ENCODE data around the gene TMA16.
"Not testable (repeated sequence)": the region's sequence is repeated elsewhere in the genome, so short reads cannot be mapped to it uniquely, and the experiment has no call there.

The TMA16 gene

DNA sequence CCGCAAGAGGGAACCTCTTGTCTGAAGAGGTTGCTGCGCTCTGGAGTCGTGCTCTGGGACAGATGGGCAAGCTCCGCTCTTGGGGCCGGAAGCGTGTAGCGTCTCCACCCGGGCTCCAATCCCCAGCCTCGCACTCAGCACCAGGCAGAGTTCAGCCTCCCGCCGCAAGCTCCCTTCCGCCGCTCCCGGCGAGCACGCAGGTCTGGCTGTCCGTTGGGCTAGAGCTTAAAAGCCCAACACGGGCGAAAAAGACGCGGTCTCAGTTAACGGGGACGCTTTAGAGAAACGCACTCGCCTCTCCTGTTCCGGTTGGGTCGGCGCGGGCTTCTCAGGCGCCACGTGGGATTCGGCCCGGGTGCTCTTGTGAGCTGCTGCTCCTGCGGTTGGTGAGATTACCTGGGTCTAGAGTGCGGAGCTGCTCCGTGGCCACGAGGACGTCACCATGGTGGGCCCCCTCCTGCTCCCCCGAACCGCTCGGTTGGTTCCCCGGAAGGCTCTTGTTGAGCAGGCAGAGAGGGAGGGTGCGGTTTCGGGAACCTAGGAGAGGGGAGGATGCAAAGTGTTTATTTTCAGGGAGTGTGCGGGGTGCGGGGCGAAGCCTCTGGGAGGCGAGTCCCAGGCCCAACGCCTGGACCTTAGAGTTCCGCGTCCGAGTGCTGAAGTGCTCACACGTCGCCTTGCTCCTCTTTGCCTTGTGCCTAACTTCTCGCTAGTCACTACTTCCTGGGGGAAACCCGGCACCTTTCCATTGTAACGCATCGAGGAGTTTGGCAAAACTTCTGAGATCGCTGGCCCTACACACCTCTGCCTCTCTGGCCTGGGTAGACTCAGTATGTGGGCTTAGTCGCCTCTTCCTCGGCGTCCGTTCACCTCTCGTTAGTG lies at the start of gene TMA16:
Gene TMA16, plus strand, starts transcription at position 331 of the 882 bp plus-strand sequence. Its CDS starts 112 bp downstream, at position 443.
- no peak for TF ChIP-seq GATA1 (IDR thresholded peaks at IDR 0.05; ENCODE audit: low read depth, low read length)
- peak; percentile 91 for TF ChIP-seq POLR2A (IDR thresholded peaks at IDR 0.05; ENCODE audit: low read length)
- DNase-seq, result peak; percentile 93 to 94

DNA sequence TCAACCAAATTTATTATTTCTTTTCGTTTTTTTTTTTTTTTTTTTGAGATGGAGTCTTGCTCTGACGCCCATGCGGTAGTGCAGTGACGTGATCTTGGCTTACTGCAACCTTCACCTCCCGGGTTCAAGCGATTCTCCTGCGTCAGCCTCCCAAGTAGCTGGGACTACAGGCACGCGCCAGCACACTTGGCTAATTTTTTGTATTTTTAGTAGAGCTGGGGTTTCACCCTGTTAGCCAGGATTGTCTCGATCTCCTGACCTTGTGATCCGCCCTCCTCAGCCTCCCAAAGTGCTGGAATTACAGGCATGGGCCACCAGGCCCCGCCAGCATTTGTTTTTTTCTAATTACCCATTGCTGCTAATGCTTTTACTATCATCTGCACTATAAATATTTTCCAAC lies 47.5 kb upstream of the TMA16 start:
- not testable (repeated sequence) for DNase-seq

DNA sequence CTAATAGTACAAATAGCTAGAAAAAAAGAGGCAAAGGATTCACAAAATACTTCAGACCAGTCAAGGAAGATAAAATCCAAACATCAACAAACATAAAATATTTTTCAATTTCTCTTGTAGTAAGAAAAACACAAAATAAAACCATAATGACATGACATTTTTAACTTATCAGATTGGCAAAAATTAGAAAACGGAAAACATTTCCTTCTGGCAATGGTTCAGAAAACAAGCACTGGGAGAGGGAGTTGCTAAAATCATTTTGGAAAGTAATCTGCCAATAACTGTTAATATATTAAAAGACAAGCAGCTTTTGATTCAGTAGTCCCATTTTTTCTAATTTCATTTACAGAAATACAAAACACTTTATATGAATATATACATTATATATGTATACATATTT lies 47.0 kb upstream of the TMA16 start:
- TF ChIP-seq GATA1 (IDR thresholded peaks at IDR 0.05; ENCODE audit: low read depth, low read length) (no peak), POLR2A (IDR thresholded peaks at IDR 0.05; ENCODE audit: low read length) (no peak)
- DNase-seq, result no peak

DNA sequence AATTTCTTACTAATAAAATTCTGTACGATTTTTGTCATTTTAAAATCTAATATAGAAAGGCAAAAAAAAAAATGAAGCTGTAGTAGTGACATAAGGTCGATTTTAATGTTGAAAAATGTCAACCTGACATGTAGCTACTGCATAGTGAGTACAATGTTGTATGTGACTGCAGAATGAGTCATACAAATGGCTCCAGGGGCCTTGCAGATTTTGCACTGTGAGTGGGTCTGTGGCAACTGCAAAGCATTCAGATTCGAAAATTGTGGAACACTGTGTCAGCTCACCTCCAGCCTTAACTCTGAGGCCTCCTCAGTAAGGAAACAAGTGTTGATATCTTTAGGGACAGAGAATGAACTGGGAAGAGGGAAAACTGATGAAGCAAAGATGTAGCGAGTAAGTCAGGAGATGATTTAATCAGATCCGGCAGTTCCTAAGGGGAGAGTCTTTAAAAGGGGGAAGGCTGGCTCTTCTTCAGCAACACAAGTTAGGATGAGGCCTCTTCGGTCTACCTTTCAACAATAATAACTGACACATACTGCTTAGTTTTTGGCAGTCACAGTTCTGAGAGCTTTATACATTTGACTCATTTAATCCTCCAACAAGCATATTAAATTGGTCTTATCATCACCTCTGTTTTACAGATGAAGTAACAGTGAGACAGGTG lies 45.8 kb upstream of the TMA16 start:
- no peak for TF ChIP-seq GATA1 (IDR thresholded peaks at IDR 0.05; ENCODE audit: low read depth, low read length)
- DNase-seq, result no peak

DNA sequence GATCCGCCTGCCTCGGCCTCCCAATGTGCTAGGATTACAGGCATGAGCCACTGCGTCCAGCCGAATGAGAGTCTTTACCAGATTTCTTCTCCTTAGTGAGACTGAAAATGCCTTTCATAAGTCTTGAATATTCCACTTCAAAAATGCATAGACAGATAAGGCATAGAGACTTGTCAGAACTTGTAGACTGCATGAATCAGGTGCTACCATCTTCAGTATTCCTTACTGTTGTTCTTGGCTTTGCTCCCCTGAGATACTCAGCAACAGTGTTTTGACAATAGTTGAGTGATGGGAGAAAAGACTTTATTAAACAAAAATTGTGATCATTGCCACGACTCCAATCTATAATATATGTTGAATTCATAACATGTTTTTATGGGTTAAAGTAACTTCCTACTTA lies 31.9 kb upstream of the TMA16 start:
- no peak for DNase-seq
- TF ChIP-seq GATA1 (IDR thresholded peaks at IDR 0.05; ENCODE audit: low read depth, low read length) (no peak), POLR2A (IDR thresholded peaks at IDR 0.05; ENCODE audit: low read length) (no peak)

DNA sequence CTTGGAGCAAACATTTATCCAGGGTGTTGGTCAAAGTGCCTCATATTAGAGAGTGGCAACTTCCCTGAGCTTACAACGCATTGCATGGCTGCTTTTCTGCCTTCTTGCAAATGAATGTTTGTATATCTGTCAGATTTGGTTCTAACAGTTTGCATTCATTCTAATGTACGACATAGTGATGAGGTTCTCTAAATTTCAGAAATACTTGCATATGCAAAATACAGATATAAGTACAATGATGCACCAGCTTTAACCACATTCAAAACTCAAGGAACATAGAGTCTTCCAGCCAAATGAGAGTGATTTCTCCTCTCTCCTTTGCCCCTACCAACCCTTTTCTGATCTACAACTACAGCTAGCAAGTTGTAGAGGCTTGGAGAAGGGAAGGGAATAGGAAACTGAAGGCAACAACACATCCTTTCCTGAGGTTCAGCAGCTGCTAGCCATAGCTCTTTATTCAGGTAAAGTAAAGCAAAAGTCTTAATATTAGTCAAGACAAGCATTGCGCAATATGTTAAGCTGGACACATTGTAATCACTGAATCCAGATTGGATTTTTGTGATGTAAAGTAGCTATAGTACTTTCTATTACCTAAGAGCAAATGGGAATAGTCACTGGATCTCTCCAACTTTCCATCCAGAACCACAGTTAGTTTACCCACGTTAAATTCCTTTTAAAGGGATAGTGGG lies 27.3 kb upstream of the TMA16 start:
- no peak for TF ChIP-seq POLR2A (IDR thresholded peaks at IDR 0.05; ENCODE audit: low read length)
- DNase-seq, result no peak

DNA sequence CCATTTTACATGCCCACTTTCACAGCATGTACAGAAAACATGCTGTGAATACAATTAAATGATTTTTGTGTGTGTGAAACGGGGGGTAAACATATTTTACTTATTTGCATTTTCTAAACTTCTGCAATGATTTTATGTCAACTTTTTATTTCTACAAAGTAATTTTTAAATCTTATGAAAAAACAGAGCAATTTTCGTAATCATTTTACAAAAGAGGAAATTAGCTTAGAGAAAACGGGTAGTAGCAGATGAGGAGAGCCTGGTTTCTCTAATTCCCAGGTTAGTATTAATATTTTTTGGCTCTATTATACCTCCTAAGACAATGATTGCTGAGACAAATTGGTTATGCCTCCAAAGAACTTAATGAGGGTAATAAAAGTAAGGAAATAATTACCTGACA lies 24.1 kb upstream of the TMA16 start:
- DNase-seq, result no peak
- TF ChIP-seq GATA1 (IDR thresholded peaks at IDR 0.05; ENCODE audit: low read depth, low read length) (no peak), POLR2A (IDR thresholded peaks at IDR 0.05; ENCODE audit: low read length) (no peak)

DNA sequence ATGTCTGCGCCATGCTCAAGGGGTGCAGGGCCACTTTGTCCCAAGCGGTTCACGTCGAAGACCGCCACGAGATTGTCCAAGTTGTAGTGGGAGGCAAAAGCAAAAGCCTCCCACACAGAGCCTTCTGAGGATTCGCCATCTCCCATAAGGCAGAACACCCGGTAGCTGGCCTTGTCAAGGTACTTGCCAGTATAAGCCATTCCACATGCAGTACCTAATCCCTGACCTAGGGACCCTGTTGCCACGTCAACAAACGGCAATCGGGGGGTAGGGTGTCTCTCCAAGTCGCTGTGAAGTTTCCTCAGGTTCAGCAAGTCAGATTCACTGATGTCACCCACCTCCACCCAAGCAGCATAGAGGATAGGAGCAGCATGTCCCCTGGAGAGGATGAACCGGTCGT lies 21.4 kb upstream of the TMA16 start:
- DNase-seq, result no peak
- TF ChIP-seq POLR2A (IDR thresholded peaks at IDR 0.05; ENCODE audit: low read length) (no peak), GATA1 (IDR thresholded peaks at IDR 0.05; ENCODE audit: low read depth, low read length) (no peak)

DNA sequence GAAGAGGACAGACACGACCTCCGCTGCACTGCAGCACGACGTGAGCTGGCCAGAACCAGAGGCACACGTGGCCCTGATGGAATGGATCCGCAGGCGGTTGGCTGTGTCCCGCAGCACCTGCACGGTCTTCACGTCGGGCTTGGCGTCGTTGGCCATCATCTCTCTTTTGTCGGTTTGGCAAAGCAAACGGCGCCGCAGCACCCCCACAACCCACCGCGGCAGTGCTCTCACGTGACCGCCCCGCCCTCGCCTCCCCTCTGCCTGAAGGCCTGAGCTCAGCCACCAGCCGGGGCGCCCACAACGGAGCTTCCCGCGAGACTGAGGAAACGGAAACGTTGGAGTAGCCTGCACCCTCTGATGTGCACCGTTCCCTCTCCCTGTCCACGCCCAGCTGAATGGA lies 20.9 kb upstream of the TMA16 start, which contains the start of gene TKTL2:
Gene TKTL2, minus strand, starts transcription at position 179 of the 400 bp plus-strand sequence. Its CDS starts 20 bp downstream, at position 159.
- TF ChIP-seq GATA1 (IDR thresholded peaks at IDR 0.05; ENCODE audit: low read depth, low read length), result no peak
- no peak for TF ChIP-seq POLR2A (IDR thresholded peaks at IDR 0.05; ENCODE audit: low read length)
- no peak for DNase-seq

DNA sequence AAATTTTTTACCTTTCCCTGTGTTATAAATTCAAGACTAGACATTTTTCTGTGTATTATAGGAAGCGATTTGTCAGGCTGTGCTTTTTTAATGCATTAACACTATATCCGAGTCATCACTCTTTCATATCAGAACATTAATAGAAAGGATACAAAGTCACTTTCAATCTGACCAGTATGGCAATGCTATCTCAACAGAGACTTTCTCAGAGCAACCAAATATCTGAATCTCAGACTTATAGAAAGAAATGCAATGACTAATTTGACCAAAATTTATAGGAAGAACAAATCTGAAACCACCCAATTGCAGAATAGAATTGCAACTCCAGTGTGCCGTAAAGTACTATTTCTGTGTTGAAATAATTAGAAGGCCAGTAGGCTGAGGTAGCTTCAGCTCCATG lies 20.5 kb upstream of the TMA16 start:
- TF ChIP-seq GATA1 (IDR thresholded peaks at IDR 0.05; ENCODE audit: low read depth, low read length) (no peak), POLR2A (IDR thresholded peaks at IDR 0.05; ENCODE audit: low read length) (no peak)
- DNase-seq, result no peak

DNA sequence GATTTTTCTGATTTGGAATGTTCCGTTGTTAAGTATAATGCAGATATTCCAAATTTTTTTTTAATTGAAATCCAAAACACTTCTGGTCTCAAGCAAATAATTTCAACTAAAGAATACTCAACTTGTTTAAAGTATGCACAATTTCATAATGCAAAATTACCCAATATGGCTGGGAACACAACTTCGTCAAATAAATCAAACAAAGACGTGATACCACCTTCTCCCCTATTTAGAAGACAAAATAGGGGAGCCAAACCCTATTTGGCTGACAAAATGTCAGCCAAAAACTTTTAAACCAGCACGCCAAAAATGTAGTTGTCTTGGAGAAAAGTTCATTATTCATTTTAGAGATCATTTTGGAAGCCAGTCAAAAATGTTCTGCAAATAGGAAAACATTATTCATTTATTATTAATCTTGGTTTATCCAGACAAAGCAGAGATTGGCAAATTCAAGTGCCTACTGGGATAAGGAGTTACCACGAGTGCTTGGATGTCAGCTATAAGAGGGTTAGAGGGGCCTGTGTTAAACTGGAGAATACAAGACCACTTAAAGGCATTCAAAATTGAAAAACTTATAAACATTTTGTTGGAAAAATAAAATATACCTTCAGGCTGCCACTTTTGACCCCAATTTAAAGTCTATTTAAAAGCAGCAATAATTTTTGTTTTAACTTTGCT lies 17.6 kb upstream of the TMA16 start:
- DNase-seq, result no peak
- TF ChIP-seq POLR2A (IDR thresholded peaks at IDR 0.05; ENCODE audit: low read length), result no peak
- no peak for TF ChIP-seq GATA1 (IDR thresholded peaks at IDR 0.05; ENCODE audit: low read depth, low read length)

DNA sequence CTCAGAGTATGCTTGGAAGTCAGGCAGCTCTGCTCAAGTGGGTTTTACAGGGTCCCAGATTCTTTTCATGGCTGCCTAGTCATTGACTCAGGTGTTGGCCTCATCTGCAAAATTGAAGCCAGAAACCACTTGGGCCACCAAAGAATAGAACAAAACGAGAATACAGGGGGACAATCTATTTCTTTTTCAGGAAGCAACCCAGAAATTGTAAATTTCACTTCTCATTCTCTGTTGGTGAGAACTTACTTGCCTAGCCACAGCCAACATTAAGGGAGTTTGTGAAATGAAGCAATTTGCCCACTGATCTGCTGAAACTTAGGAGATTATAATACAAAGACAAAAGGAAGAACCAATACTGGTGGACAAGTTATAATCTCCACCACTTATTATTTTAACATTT lies 12.3 kb upstream of the TMA16 start:
- no peak for DNase-seq

DNA sequence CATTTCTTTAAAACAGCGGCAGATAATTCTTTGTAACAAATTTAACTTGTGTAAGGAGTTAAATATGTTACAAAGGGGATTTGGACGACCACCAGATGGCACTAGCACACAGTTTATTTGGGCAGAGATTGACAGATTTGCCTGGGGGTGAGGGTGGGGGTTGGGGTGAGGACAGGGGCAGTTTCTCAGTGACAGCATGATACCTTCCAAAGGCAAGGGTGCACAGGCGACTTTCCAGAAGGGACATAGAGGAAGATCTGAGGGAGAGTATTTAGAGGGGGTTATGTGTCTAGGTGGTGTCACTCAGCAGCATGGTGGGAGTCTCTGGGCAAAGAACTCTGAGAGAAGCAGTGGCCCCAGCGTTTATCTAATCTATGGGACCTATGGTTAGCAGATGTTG lies 9.6 kb upstream of the TMA16 start:
- TF ChIP-seq GATA1 (IDR thresholded peaks at IDR 0.05; ENCODE audit: low read depth, low read length) (no peak), POLR2A (IDR thresholded peaks at IDR 0.05; ENCODE audit: low read length) (no peak)
- DNase-seq, result peak; percentile 73 to 81

More for the DNA sequence above, 12.3 kb upstream of the TMA16 start:
- TF ChIP-seq POLR2A (IDR thresholded peaks at IDR 0.05; ENCODE audit: low read length) (no peak), GATA1 (IDR thresholded peaks at IDR 0.05; ENCODE audit: low read depth, low read length) (no peak)

DNA sequence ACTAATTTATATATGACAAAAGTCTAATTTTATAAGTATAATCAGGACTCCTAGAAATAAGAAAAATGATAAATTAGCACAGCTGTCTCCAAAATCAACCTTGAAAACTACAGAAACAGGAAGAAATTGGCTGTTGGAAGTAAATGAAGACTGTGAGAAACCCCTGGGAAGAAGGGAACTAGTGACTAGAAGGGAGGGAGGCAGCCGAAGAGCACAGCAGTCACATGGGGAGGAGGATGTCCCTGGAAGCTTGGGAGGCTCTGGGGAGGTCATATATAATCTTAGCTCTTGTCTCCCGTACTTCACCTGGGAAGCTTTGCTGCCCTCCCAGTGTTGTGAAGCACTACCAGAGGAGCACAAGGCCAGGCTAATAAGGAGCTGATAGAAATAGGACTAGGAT lies 8.9 kb upstream of the TMA16 start:
- no peak for DNase-seq
- TF ChIP-seq POLR2A (IDR thresholded peaks at IDR 0.05; ENCODE audit: low read length) (no peak), GATA1 (IDR thresholded peaks at IDR 0.05; ENCODE audit: low read depth, low read length) (no peak)
